Stimulated activated CD4-positive, alpha-beta T cell treated with anti-CD3 and anti-CD28 coated beads, Interleukin-15, amount 100 ng/mL, for 1 hour (primary cell): ENCODE measurements around the gene C10orf105.

Experiments used
- DNase-seq, 2 donors: peaks; one replicate each; pipeline ENCODE4 v3.0.0-alpha.2; 2020; ENCODE audit warnings: low read depth in 1 of 2, low spot score in 1 of 2

C10orf105 gene

DNA sequence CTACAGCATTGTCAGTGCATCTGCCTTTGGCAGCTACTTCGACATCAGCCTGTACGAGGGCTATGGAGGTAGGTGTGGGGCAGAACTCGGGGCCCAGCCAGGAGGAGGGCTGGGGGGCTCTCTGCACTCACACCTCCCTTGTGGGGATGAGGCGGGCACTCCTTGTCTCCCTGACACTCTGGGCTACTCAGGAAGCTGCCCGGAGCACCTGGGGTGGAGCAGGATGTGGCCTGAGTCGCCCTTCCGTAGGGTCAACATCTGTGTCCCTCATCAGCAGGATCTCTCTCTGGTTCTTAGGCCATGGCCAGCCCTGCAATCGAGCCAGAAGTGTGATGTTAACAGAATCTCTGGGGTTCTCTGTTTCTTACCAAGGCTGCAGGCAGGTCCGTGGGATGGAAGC lies 40.2 kb downstream of the C10orf105 start:
- no peak for DNase-seq

DNA sequence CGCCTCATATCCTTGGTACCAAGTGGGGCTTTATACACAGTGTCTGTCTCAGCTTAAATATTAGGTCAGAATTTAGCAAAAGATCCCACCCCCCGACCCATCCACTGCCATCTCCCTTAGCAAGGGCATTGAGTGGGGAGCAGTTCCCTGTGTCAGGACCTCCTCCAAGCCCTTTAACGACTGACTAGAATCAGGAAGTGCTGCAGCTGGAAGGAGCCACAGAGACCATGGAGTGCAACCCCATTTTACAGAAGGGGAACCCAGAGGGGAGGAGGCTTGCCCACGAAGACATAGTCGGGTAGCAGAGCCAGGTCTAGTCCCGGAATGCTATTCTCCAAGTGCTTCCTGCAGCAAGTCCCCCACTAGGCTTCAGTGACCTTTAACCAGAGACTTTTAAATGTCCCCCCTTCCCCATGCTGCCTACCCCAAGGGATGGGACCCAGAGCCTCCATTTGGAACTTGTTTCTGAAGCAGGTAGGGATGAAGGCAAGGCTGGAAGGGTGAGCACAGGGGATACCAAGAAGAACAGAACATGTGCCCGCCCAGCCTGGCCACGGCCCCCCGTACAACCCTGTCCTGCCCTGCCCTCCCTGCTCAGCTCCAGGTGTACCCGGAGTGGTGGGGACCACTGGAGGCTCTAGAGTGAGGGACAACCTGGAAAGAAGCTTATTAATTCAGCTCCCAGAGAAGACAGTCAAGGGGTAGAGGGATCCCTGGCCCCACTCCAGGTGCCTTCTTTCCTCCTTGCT lies 41.3 kb downstream of the C10orf105 start:
- no peak for DNase-seq

DNA sequence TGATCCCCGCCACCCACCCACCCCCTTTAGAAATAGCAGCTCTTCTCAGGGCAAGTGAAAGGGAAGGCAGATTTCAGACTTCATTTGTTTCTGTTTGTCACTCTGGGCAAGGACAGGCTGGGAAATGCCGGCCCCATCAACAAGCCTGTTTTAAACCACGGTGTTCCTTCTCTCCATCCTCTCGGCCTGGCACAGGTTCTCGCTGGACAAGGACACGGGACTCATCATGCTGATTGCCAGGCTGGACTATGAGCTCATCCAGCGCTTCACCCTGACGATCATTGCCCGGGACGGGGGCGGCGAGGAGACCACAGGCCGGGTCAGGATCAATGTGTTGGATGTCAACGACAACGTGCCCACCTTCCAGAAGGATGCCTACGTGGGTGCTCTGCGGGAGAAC lies 42.3 kb downstream of the C10orf105 start:
- DNase-seq = no peak

DNA sequence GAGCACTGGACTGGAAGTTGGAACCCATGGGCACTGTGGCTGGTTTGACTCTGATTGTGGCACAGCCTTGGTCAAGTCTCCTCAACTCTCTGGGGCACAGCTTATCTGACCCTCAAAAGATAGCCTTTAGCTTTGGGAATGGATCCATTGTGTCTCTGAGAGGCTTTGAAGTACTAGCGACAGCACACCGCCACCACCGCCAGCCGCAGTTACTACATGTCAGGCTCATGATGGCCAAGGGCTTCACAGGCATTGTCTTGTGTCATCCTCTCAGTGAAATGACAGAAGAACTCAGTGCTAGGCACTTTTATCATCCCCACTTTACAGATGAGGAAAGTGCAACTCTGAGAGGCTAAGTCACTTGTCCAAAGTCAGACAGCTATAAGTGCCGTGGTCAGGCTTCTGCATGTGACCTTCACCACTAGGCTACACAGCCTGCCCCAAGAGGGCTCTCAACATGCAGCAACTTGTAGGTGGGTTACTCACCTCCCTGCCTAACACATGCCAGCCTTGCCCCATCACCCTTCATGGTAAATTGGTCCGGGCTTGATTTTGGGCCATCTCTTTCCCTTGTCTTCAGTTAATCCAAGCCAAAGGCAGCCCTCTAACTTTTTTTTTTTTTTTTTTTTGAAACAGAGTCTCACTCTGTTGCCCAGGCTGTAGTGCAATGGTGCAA lies 44.1 kb downstream of the C10orf105 start:
- no peak for DNase-seq

DNA sequence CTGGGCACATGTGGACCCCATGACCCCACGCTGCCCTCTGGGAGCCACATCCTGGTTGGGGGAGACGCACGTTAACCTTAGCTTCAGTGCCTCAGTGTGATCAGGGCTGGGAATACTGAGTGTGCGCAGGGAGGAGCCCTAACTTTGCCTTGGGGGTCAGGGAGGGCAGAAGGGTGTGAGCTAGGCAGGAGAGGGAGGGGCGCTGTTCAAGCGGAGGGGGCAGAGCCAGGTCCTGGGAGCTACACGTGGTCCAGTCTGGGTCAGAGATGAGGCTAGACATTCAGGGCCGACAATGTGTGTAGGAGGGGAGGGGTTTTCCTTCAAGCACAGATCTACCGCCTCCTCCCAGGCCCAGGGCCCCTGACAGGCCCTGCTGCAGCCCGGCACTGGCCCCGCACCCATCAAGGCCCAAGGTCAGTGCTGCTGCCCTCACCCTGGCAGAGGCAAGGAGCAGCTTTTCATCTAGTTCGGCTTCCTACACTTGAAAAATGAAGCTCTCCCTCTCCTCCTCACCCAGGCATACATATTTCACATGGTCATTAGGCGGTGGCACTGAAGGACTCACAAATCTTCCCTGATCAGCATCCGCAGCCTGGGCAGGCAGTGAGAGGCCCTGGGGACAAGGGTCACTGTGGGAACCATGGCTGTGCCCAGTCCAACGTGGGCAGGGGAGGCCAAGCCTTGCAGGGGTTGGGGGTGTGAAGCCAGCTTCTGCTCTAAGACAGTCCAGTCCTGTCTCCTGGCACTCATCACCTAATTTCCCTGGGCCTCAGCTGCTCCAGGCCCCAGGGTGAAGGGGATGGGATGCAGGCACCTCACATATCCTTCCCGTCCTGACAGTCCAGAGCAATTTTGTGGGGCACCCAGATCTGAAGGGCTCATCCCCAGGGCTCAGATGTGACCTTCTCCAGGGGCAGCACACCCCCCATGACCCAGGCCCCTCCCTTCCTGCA lies 47.3 kb downstream of the C10orf105 start:
- no peak for DNase-seq

DNA sequence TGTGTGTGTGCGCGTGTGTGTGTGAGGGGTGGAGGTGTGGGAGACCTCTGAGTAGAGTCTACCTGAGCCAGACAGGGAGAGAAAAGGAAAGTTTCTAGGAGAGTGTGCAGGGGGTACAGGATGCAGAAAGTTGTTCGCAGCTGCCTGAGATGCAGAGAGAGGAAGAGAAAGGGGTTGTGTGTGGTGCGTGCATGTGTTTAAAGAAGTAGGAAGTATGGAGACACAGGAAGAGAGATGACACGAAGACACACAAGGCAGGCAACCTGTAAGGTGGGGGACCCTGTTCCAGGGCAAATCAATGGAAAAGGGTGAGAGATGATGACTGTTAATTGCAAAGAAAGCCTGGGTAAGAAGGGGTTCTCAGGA lies 52.2 kb downstream of the C10orf105 start:
- no peak for DNase-seq

DNA sequence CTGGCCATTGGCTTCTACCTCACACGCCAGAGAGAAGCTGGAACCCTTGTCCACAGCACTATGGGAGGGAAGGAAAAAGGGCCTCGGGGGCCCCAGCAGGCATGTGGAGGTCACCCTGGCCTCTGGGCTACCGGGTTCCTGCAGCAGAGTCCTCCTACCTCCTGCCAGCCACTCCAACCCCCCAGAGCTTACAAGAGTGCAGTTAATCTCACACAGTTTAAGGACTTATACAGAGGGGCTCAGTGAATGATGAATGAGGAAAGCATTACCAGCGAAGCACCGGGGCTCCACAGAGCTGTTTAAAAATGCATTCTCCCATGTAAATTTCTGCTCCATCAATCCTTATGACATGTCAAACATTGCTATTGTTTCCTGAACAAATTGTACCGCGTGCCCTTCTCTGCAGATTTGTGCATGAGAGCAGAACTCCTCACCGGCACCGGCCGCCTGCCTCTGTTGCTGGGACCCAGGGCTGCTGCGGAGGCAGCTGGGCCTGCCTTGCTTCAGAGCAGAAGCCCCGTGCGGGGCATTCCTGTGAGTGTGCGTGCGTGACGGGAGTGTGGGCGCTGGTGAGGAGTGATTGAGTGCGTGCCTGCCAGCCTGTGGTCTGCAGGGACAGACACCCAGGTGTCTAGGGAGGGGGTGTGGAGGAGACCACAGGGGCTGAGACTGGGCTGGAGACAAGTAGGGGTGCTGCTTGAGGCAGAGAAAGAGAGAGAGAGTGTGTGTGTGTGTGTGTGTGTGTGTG lies 52.8 kb downstream of the C10orf105 start:
- no peak for DNase-seq

DNA sequence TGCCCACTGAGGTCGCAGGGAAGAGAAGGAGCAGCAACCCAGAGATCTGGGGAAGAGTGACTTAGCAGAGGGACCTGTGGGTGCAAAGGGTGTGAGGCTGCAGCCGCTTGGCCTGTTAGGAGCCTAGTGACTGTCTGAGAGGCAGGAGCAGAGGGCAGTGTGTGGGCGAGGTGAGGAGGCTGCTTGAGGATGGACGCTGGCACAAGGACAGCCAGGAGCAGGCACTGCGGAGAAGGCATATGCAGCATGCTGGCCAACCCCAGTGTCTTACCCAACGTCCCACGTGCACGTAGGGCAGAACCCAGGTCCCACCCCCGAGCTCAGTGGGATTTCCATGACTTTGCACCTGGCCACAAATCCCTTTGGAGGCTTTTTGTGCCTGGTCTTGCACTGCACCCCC lies 54.1 kb downstream of the C10orf105 start:
- no peak for DNase-seq

DNA sequence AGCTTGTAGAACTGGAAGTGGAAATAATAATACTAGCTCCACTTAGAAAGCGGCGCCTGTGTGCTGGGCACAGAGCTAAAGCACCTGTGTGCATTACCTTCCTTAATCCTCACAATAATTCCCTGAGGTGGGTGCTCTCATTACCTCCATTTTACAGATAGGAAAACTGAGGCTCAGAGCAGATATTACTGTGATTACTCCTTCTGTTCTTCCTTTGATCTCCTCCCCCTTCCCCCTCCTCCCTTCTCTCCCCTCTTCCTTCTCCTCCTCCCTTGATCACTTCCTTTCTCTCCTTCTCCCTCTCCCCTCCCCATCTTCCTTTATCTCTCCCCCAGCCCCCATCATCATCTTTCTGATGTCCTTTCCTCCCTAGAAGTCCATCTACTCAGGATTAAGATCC lies 55.0 kb downstream of the C10orf105 start:
- no peak for DNase-seq

DNA sequence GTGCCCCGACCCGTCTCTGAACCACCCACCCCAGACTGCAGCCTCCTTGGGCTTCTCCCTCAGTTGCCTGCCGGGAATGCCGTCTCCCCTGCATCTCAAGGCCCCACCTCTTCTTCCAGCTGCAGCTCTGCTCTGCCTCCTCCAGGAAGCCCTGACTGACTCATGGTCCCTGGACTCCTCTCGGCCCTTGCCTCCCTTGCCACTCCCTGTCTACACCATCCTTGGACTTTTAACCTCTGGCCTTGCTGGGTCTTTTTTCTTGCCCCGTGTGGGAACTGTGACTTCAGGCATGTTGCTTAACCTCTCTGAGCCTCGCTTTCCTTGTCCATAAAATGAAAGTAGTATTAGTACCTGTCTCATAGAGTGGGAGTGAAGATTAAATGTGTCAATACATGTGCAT lies 56.3 kb downstream of the C10orf105 start:
- DNase-seq = no peak

DNA sequence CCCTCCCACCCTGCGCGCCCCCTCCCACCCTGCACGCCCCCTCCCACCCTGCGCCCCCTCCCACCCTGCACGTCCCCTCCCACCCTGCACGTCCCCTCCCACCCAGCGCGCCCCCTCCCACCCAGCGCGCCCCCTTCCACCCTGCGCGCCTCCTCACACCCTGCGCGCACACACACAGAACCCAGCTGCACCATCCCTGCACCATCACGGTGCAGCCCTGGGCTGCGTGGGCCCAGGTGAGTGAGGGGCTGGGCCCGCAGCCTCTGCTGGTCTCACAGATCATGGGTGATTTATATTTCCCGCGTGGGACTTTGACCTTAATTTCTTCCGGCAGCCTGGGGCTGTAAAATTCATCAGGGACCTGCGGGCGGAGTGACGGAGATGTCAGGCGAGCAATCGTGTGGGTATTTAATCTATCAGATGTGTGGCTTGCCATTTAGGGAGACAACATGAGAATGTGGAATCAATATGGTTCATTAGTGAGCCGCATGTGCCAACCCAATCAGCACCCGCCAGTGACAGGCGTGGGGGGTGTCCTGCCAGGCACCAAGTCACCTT lies 57.7 kb downstream of the C10orf105 start:
- no peak for DNase-seq
